Caco-2 (cell line): Measurements from ENCODE around the gene PHLPP1. TPM values are rescaled to one million over a fixed set of nuclear protein-coding genes. Genes with fewer than 3 reads are reported as not detected.

Experiments used
- BruUV-seq: library from RNA; stranded (reverse); fragments of 400-500 nt; replicated peaks from 2 replicates; lab custom pipeline; 2021; lab: Mats Ljungman, UMichigan
- CTCF ChIA-PET: fragments of 300-600 bp; sonication (Branson Sonifier 250); formaldehyde crosslinking; loops from one replicate; lab custom pipeline; 2022; ENCODE audit warnings: antibody characterized with exemption; lab: Charles Lee
- POLR2A ChIA-PET: fragments of 300-600 bp; sonication (Branson Sonifier 250); formaldehyde crosslinking; loops from one replicate; lab custom pipeline; 2022; ENCODE audit warnings: antibody characterized with exemption; lab: Charles Lee
- DNase-seq, 2 experiments: peaks; one replicate each; pipeline versions ENCODE4 v3.0.0 to v3.0.0-alpha.2; 2020 to 2022
- H3K27me3 ChIP-seq: replicated peaks from 2 replicates; pipeline ENCODE4 v1.6.0; 2011; ENCODE audit warnings: low read length; ENCODE audit not compliant: control insufficient read depth, insufficient read depth
- H3K36me3 ChIP-seq: 2 replicates; pipeline ENCODE4 v1.5.1; 2011; ENCODE audit warnings: low read length; ENCODE audit not compliant: control insufficient read depth, insufficient read depth
- H3K4me1 ChIP-seq: fragments of 250-450 bp; sonication (Bioruptor Pico); 2 replicates; pipeline ENCODE4 v1.5.1; 2020; ENCODE audit warnings: mild to moderate bottlenecking
- H3K4me3 ChIP-seq: 2 replicates; pipeline ENCODE4 v1.5.1; 2011; ENCODE audit warnings: low read depth, mild to moderate bottlenecking, control low read depth, low read length
- H3K9me3 ChIP-seq: fragments of 250-450 bp; sonication (Bioruptor Pico); 2 replicates; pipeline ENCODE4 v1.5.1; 2020; ENCODE audit warnings: mild to moderate bottlenecking, moderate library complexity
- H3K27ac Mint-ChIP-seq: one replicate; pipeline ENCODE4 v1.8.0; 2022; ENCODE audit warnings: mixed read lengths; ENCODE audit not compliant: unreplicated experiment
- H3K27me3 Mint-ChIP-seq: one replicate; pipeline ENCODE4 v1.8.0; 2022; ENCODE audit warnings: mixed read lengths; ENCODE audit not compliant: insufficient read depth, unreplicated experiment
- H3K36me3 Mint-ChIP-seq: one replicate; pipeline ENCODE4 v1.8.0; 2022; ENCODE audit warnings: mild to moderate bottlenecking, mixed read lengths; ENCODE audit not compliant: insufficient read depth, unreplicated experiment
- H3K4me1 Mint-ChIP-seq: one replicate; pipeline ENCODE4 v1.8.0; 2022; ENCODE audit warnings: low read depth, mixed read lengths; ENCODE audit not compliant: unreplicated experiment
- H3K4me3 Mint-ChIP-seq: one replicate; pipeline ENCODE4 v1.8.0; 2022; ENCODE audit warnings: mild to moderate bottlenecking, moderate library complexity, mixed read lengths; ENCODE audit not compliant: unreplicated experiment
- H3K9me3 Mint-ChIP-seq: one replicate; pipeline ENCODE4 v1.8.0; 2022; ENCODE audit warnings: mixed read lengths; ENCODE audit not compliant: unreplicated experiment
- CTCF ChIP-seq, 2 experiments: fragments of 200-600 bp in 1 of 2; IDR thresholded peaks; 1 replicate in 1 of 2; 2 replicates in 1 of 2; pipeline versions ENCODE4 v1.5.1 to v1.8.0; 2011 to 2022; ENCODE audit warnings: antibody characterized with exemption in 1 of 2, control low read depth in 1 of 2, inconsistent platforms in 1 of 2, low read depth in 1 of 2, low read length in 1 of 2, mild to moderate bottlenecking in 1 of 2, moderate library complexity in 1 of 2; ENCODE audit not compliant: insufficient read depth in 1 of 2, severe bottlenecking in 1 of 2, unreplicated experiment in 1 of 2
- intact Hi-C: fragments of 100-400 bp; cut with micrococcal nuclease; formaldehyde crosslinking; loops from one replicate; pipeline ENCODE4 v1.10.0; 2022; ENCODE audit not compliant: unreplicated experiment
- total RNA-seq: library from RNA; stranded (reverse); gene quantifications from 2 replicates; pipeline ENCODE4 v1.2.3, GENCODE V29; 2022

PHLPP1 gene
- total RNA-seq, 1 experiment from 2014 or later, result 20.1 TPM

GRCh38 chr18:63017977-63018376 is 302.6 kb downstream of the PHLPP1 start:
- intact Hi-C loops, result no loop called here
- no peaks in the 10 kb centered on the region for H3K4me1 Mint-ChIP-seq
- no peak for DNase-seq
- TF ChIP-seq CTCF (IDR thresholded peaks at IDR 0.05; ENCODE audit: insufficient read depth in 1 of 2, low read depth in 1 of 2, low read length in 1 of 2, severe bottlenecking in 1 of 2, unreplicated experiment in 1 of 2), result no peak
- H3K36me3 Mint-ChIP-seq, result no peaks in the 10 kb centered on the region
- H3K9me3 ChIP-seq, result no peaks in the 10 kb centered on the region; the same call in 1 of the 2 replicates
- no peak overlapping the region for H3K27ac Mint-ChIP-seq
- no peaks in the 10 kb centered on the region for H3K27me3 Mint-ChIP-seq
- H3K9me3 Mint-ChIP-seq, result peaks cover 12% of the 10 kb centered on the region
- CTCF ChIA-PET, result no interaction called here
- H3K36me3 ChIP-seq, result no peaks in the 10 kb centered on the region
- no peaks in the 10 kb centered on the region for H3K27me3 ChIP-seq
- POLR2A ChIA-PET, result no interaction called here
- no peaks in the 10 kb centered on the region for H3K4me1 ChIP-seq
- no peak overlapping the region for H3K4me3 Mint-ChIP-seq
- no peak overlapping the region for H3K4me3 ChIP-seq
- no TSS peak for BruUV-seq

- Mint-ChIP-seq H3K36me3 (no peaks in the 10 kb centered on the region), H3K27me3 (no peaks in the 10 kb centered on the region), H3K9me3 (peaks cover 12% of the 10 kb centered on the region), H3K4me1 (peaks cover 6% of the 10 kb centered on the region), H3K27ac (no peak overlapping the region), H3K4me3 (no peak overlapping the region)
- intact Hi-C loops, result no loop called here
- CTCF ChIA-PET, result no interaction called here
- no peaks in the 10 kb centered on the region for H3K4me1 ChIP-seq
- no TSS peak for BruUV-seq
- H3K36me3 ChIP-seq, result no peaks in the 10 kb centered on the region
- H3K4me3 ChIP-seq, result no peak overlapping the region
- H3K27me3 ChIP-seq, result no peaks in the 10 kb centered on the region
- DNase-seq, result peak in 1 of 2 experiments; percentile 3
- peak in 1 of 2 experiments; percentile 31 for TF ChIP-seq CTCF (IDR thresholded peaks at IDR 0.05; ENCODE audit: insufficient read depth in 1 of 2, low read depth in 1 of 2, low read length in 1 of 2, severe bottlenecking in 1 of 2, unreplicated experiment in 1 of 2)
- H3K9me3 ChIP-seq, result no peaks in the 10 kb centered on the region; the same call in 1 of the 2 replicates
- POLR2A ChIA-PET, result no interaction called here
Measured at GRCh38 chr18:63022429-63023022, 307.2 kb downstream of the PHLPP1 start.

- Mint-ChIP-seq H3K36me3 (no peaks in the 10 kb centered on the region), H3K4me3 (no peak overlapping the region), H3K4me1 (peaks cover 6% of the 10 kb centered on the region), H3K27me3 (no peaks in the 10 kb centered on the region), H3K9me3 (no peaks in the 10 kb centered on the region), H3K27ac (no peak overlapping the region)
- Histone ChIP-seq H3K27me3 (no peaks in the 10 kb centered on the region), H3K36me3 (no peaks in the 10 kb centered on the region), H3K9me3 (no peaks in the 10 kb centered on the region), H3K4me3 (no peak overlapping the region), H3K4me1 (no peaks in the 10 kb centered on the region)
- no TSS peak for BruUV-seq
- ChIA-PET CTCF (interaction anchor here (0.6 to 0.8 kb wide), 2 partner anchors 47 to 60 kb away, joined by 3 read pairs; no protein-coding TSS in a partner anchor), POLR2A (no interaction called here)
- intact Hi-C loops, result loop anchor here (1.0 to 5.0 kb wide), 2 partner anchors 48 to 92 kb away; no protein-coding TSS in a partner anchor
- DNase-seq, result peak in 1 of 2 experiments; percentile 25
- peak in 1 of 2 experiments; percentile 17 for TF ChIP-seq CTCF (IDR thresholded peaks at IDR 0.05; ENCODE audit: insufficient read depth in 1 of 2, low read depth in 1 of 2, low read length in 1 of 2, severe bottlenecking in 1 of 2, unreplicated experiment in 1 of 2)
Measured at GRCh38 chr18:63025251-63026090, 310.1 kb downstream of the PHLPP1 start.
